ENCODE results near the gene INS.
A peak's percentile ranks its signal among the peaks of the same experiment; 100 is the strongest.
"Not testable (repeated sequence)": the region's sequence is repeated elsewhere in the genome, so short reads cannot be mapped to it uniquely, and the experiment has no call there.

INS gene

GRCh38 chr11:2127482-2128129 lies 33.4 kb downstream of the INS start:
- no peak overlapping the region for H3K27ac ChIP-seq
- in situ Hi-C loops (cut with HindIII; ENCODE audit: low pct_ligation_motif_present, low sequenced_read_pairs): no loop called here
- no peaks in the 10 kb centered on the region for H3K27me3 ChIP-seq (replicated peaks)
- H3K4me3 ChIP-seq (ENCODE audit: low read depth, low read length): no peak overlapping the region
- no peak for TF ChIP-seq CTCF (IDR thresholded peaks at IDR 0.05; ENCODE audit: low read depth, low read length, missing control alignments)
- H3K36me3 ChIP-seq (replicated peaks): no peaks in the 10 kb centered on the region
- DNase-seq: no peak

GRCh38 chr11:2126520-2127085 lies 34.4 kb downstream of the INS start:
- in situ Hi-C loops (cut with HindIII; ENCODE audit: low pct_ligation_motif_present, low sequenced_read_pairs): no loop called here
- H3K27me3 ChIP-seq (replicated peaks): no peaks in the 10 kb centered on the region
- H3K36me3 ChIP-seq (replicated peaks): no peaks in the 10 kb centered on the region
- no peak for TF ChIP-seq CTCF (IDR thresholded peaks at IDR 0.05; ENCODE audit: low read depth, low read length, missing control alignments)
- H3K27ac ChIP-seq: no peak overlapping the region
- H3K4me3 ChIP-seq (ENCODE audit: low read depth, low read length): no peak overlapping the region
- DNase-seq: no peak

DNA sequence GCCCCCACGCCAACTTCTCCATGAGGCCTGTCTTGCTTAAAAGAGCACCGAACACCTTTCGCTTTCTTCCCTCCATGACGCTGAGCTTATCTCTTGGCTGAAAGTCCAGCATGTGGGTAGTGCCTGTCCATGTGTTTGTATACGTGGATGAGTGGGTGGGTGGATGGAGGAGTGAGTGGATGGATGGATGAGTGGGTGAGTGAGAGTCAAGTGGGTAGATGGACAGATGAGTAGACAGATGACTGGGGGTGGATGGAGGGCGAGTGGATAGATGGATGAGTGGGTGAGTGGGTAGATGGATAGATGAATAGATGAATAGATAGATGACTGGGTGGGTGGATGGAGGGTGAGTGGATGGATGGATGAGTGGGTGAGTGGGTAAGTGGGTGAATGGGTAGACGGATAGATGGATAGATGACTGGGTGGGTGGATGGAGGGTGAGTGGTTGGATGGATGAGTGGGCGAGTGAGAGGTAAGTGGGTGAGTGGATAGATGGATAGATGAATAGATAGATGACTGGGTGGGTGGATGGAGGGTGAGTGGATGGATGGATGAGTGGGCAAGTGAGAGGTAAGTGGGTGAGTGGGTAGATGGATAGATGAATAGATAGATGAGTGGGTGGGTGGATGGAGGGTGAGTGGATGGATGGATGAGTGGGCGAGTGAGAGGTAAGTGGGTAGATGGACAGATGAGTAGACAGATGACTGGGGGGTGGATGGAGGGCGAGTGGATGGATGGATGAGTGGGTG lies 36.1 kb downstream of the INS start:
- in situ Hi-C loops (cut with HindIII; ENCODE audit: low pct_ligation_motif_present, low sequenced_read_pairs); H3K27me3 ChIP-seq (replicated peaks); H3K27ac ChIP-seq; DNase-seq; H3K36me3 ChIP-seq (replicated peaks); H3K4me3 ChIP-seq (ENCODE audit: low read depth, low read length): not testable (repeated sequence)

DNA sequence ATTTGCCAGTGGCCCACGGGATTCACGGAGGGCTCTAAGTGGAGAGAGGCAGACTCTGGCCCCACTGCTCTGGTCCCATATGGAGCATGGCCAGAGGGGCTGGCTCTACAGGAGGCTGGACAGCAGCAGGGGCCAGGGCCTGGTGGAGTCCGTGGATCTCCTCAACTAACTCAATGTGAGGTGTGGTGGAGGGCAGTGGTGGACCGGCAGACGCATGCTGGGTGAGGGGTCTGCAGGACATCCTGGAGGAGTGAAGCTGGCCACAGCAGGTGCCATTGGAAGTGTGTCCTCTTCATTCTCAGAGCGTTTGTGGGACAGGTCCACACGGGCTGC lies 37.4 kb downstream of the INS start:
- H3K27me3 ChIP-seq (replicated peaks): no peaks in the 10 kb centered on the region
- no peak for DNase-seq
- no peak for TF ChIP-seq CTCF (IDR thresholded peaks at IDR 0.05; ENCODE audit: low read depth, low read length, missing control alignments)
- in situ Hi-C loops (cut with HindIII; ENCODE audit: low pct_ligation_motif_present, low sequenced_read_pairs): no loop called here
- H3K36me3 ChIP-seq (replicated peaks): no peaks in the 10 kb centered on the region
- H3K27ac ChIP-seq: no peak overlapping the region
- H3K4me3 ChIP-seq (ENCODE audit: low read depth, low read length): no peak overlapping the region

DNA sequence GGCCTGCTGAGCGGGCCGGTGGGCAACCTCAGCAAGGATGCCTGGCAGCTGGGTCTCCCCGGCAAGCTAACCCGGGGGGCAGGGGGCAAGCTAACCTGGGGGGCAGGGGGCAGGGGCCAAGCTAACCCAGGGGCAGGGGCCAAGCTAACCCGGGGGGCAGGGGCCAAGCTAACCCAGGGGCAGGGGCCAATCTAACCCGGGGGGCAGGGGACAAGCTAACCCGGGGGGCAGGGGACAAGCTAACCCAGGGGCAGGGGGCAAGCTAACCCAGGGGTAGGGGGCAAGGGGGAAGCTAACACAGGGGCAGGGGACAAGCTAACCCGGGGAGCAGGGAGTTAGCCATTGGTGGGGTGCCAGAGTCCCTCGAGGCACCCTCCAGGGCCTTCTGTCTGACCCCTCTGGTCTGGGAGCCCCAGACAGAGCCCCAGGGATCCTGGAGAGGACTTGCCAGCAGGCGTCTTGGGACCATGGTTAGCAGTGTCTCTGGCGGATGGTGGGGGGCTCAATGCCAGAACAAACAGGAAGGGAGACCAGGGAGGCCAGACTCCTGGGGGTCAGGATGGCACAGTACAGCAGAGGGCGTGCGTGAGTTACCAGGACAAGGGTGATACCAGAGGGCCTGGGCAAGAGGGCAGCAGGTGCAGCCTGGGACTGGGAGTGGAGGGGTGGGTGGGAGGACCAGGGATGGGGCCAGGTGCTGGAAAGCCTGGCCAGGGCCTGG lies 37.9 kb downstream of the INS start:
- H3K4me3 ChIP-seq (ENCODE audit: low read depth, low read length): no peak overlapping the region
- no peak overlapping the region for H3K27ac ChIP-seq
- no peaks in the 10 kb centered on the region for H3K27me3 ChIP-seq (replicated peaks)
- TF ChIP-seq CTCF (IDR thresholded peaks at IDR 0.05; ENCODE audit: low read depth, low read length, missing control alignments): peak; percentile 16
- no peaks in the 10 kb centered on the region for H3K36me3 ChIP-seq (replicated peaks)
- in situ Hi-C loops (cut with HindIII; ENCODE audit: low pct_ligation_motif_present, low sequenced_read_pairs): no loop called here
- no peak for DNase-seq

All from brain microvascular endothelial cell (primary cell).